HG03103 (cell line): ENCODE measurements around the gene RREB1.
"Not testable (repeated sequence)": the region's sequence is repeated elsewhere in the genome, so short reads cannot be mapped to it uniquely, and the experiment has no call there.

Source experiments
- ATAC-seq: cut with Tn5 transposase; IDR thresholded peaks from one replicate; pipeline ENCODE4 v1.9.1; 2021; ENCODE audit warnings: low read depth; ENCODE audit not compliant: unreplicated experiment

RREB1 gene

GRCh38 chr6:7142228-7142801, 34.6 kb downstream of the RREB1 start:
- ATAC-seq: no peak

DNA sequence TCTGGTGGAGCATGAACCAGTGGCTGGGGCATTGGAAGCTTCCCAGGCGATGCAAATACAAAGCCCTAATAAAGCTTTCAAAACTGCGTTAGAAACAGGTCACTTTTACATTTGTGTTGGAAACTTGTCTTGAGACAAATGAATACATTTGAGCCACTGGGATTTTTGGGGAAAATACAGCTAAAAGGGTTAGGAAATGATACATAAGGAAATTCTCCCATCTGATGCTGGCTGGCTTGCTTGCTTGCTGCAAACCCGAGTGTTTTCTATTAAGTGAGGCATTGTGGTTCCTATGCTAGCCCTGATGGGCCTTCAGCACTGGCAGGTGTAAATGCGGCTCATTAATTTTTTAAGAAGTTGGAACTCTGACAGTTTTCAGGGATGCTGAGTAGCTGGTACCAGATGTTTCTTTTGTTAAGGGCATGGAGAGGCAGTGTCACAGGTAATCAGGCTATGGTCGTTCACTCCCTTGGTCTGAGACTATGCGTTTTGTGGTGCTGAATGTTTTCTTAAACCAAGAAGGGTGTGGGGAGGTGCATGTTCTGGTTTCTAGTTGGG, 35.2 kb downstream of the RREB1 start:
- no peak for ATAC-seq

- no peak for ATAC-seq
These were observed 35.8 kb downstream of the RREB1 start for GRCh38 chr6:7143476-7143974.

DNA sequence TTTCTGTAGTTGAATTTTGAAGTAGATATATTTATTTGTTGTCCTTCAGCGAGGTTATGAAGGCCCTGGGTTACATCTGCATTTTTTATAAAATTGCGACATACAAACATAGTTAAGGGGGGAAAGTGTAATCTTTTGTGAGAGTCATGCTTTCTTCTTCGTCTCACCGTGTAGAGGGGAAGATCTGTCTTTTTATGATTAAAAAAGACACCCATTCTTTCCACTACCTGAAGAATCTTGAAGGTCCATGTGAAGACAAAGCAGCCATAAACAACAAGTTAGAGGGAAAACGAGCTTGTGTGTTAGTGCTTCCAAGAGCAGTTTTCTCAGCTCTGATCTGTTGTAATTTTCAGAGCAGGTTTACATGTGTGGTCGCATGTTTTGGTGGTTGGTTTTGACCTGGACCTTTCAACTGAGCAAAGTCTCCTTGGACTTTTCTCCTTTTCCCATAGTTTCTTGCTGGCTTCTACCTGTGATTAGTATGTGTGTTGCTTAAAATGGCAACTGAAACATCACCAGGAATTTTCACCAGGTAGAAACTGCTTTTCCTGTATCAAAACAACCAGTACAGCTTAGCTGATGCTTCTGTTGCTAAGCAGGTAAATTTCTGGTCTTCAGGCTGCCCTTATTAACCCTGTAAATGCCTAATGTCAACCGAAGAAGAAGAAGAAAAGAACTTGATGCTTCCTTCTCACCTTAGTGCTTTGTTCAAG, 37.3 kb downstream of the RREB1 start:
- ATAC-seq: no peak

DNA sequence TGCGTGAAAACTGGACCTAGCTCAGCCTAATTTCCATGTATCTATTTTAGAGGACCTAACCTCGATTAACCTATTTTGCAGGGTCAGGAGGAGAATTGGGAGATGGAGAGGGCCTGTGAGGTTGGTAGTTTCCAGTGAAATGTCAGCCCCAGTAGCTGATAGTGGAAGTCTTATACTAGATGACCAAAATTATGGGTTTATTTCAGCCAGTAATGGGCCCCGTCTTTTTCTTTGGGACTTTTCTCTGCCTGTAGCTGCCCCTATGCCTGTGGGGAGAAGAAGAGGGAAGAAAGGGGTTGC, 37.8 kb downstream of the RREB1 start:
- ATAC-seq: no peak

- peak; percentile 53 for ATAC-seq
These were observed 38.4 kb downstream of the RREB1 start for GRCh38 chr6:7145885-7146828.

- ATAC-seq: peak; percentile 20
These were observed 39.4 kb downstream of the RREB1 start for GRCh38 chr6:7147051-7147671.

DNA sequence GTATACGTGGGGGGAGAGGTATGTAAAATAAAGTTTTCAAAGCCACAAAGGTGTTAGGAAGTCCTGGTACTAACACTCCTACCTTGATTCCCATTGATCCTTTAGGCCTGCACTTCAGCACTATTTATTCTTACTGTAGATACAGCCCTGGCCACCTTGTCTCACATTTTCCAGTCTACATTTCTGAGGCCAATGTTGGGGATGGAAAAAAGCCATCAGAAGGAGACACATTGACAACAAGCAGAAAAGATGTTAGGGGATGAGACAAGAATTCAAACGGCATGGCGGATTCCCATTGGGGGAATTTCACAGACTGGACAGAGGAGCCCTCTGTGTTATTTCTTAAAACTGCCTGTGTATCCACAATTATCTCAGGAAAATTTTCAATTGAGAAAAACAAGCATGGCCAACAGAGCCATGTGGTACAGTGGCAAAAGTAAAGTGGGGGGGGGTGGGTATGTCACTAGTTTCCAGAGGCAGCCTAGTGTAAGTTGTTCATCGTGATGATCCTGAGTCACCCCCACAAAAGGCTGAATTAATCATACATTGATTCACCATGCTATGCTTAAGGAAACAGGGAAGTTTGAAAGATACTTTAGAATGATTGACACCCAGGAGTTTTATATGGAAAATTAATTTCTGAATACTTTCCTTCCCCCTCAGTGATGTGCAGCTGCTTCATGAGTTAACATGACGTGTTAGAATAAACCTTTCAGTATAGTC, 40.5 kb downstream of the RREB1 start:
- no peak for ATAC-seq

GRCh38 chr6:7150381-7151064, 42.8 kb downstream of the RREB1 start:
- ATAC-seq: no peak

DNA sequence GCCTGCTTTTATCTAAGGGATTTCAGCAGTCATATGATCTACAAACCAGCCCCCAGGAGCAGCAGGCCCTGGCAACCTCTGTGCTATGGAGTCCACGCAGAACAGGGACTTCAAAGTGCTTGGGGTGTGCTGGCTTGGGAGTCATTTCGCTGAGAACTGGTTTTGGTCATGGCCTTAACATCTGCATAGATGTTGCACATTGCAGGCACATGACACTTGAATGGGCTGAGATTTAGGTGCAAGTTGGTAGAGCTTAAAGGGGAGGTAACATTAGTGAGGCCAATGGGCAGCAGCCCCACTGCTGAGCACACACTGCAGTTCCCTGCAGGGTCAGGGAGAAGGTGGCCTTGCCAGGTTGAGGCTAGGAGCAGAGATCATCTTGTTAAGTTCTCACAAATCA, 43.6 kb downstream of the RREB1 start:
- ATAC-seq: no peak

DNA sequence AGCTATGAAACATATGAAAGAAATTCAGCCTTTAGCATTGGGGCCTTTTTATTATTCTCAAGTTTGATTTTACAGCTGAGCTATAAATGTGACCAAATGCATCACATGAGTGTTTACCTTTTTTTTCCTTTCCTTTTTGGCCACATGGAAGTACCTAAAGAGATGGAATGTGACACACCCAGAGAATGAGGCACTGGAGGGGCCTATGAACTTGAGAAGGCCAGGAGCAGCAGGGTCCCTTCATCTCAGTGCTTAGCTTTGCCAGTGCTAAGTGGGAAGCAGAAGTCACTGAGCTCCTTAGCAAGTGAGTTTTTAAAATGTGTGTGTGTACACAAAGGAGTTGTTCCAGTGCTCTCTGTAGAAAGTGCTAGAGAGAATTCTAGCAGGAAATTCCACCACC, 44.7 kb downstream of the RREB1 start:
- no peak for ATAC-seq

DNA sequence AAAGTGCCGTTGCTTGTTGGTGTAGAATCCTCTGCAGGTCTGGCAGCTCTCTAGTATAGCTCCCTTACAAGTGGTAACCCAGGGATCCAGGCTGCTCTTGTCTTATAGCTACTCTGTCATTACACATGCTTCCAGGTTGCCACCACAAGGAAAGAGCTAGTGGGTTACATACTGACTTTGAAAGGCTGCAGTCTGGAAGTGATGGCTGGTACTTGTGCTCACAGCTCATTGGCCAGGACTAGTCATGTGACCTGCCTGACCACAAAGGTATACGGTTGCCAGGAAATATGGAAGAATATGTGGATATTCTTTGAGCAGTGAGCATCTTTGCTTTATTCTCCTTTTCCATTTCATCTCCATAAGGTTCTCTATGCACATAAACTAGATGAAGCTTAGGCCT, 46.0 kb downstream of the RREB1 start:
- no peak for ATAC-seq

DNA sequence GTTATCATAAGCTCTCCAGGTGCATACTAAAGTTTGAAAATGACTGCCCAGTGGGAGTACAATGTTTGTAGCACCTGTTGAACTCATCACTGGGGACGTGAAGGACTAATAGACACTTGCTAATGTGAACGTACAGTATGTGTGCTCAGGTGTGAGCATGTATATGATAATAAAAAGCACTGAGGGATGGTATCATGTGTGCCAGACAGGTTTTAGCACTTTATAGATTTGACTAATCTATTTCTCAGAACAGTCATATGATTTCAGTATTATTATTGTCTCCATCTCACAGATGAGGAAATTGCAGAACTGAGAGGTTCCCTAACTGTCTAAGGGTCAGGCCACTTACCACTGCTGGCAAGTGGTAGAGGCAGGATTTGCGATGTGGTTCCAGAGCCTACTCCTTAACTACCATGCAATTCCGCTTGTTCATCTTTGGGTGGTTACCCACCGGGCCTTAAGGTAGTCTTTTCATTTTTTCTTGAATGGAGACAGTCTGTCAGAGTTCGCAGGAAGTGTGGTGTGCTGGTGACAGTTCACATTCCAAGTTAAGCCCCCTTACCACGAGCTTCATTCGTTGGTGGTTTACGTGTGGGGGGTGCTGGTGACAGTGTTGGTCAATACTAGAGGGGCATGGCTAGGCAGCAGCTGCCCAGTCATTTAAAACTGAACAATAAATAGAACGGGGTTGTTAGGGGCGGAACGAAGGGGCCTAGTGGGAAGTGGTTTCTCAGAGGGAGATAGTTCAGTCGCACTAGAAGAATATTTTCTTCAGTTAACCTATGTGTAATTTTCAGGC, 46.8 kb downstream of the RREB1 start:
- peak; percentile 70 for ATAC-seq

GRCh38 chr6:7155871-7156579, 48.3 kb downstream of the RREB1 start:
- no peak for ATAC-seq

DNA sequence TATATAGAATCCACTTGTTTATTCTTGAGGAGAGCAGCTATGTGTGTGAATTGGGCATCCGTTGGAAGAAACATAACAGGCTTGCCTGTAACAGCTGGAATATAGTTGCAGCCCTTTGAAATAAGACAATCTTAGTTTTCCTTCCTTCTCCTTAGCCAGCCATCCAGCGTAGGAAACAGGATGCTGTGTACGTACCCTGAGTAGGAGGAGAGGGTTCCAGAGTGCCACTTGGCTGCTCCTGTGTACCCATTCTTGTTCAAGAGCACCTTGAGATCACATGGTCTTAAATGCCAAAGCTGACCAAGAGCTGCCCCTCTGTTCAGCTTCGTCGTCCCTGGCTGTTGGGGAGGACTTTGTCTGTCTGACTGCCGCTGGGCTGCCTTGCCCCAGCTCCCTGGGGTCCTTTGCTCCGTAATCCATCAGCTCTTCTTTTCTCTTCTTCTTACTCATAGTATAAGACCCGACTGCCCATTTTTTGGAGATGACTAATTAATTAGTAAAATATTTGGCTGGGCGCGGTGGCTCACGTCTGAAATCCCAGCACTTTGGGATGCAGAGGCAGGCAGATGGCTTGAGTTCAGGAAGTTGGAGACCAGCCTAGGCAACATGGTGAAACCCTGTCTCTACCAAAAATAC, 49.0 kb downstream of the RREB1 start:
- no peak for ATAC-seq

DNA sequence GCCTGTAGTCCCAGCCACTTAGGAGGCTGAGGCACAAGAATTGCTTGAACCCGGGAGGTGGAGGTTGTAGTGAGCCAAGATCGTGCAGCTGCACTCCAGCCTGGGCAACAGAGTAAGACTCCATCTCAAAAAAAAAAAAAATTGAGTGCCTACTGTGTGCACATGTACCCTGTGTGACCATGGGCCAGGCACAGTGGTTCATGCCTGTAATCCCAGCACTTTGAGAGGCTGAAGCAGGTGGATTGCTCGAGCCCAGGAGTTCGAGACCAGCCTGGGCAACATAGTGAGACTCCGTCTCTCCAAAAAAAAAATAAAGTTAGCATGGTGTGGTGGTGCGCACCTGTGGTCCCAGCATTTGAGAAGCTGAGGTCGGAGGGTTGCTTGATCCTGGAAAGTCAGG, 49.5 kb downstream of the RREB1 start:
- not testable (repeated sequence) for ATAC-seq

GRCh38 chr6:7157752-7158616, 50.2 kb downstream of the RREB1 start:
- no peak for ATAC-seq
